ENCODE measurements around the gene NCMAP.

DNA sequence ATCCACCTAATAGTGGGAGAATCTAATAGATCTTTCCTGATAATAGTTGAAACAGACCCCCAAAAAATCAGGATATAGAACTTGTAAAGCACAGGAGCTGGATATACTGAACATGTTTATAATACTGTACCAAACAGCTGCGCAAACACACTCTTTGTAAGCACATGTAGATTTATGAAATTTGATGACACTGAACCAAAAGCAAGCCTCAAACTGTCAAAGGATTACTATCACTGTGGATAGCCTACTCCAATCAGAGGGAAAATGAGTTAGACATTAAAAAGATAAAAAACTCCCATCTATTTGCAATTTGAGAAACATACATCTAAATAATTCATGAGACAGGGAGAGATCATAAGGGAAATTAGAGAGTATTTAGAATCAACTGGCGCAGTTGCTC, 27.1 kb upstream of the NCMAP start:
- TF ChIP-seq, protein P1, sequence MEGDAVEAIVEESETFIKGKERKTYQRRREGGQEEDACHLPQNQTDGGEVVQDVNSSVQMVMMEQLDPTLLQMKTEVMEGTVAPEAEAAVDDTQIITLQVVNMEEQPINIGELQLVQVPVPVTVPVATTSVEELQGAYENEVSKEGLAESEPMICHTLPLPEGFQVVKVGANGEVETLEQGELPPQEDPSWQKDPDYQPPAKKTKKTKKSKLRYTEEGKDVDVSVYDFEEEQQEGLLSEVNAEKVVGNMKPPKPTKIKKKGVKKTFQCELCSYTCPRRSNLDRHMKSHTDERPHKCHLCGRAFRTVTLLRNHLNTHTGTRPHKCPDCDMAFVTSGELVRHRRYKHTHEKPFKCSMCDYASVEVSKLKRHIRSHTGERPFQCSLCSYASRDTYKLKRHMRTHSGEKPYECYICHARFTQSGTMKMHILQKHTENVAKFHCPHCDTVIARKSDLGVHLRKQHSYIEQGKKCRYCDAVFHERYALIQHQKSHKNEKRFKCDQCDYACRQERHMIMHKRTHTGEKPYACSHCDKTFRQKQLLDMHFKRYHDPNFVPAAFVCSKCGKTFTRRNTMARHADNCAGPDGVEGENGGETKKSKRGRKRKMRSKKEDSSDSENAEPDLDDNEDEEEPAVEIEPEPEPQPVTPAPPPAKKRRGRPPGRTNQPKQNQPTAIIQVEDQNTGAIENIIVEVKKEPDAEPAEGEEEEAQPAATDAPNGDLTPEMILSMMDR (conservative IDR thresholded peaks at IDR 0.05 in 1 of 2, IDR thresholded peaks at IDR 0.05 in 1 of 2; ENCODE audit: low read depth in 1 of 2, low read length in 2 of 2): no peak
- TF ChIP-seq EZH2 (IDR thresholded peaks at IDR 0.05; ENCODE audit: low read length, missing control alignments): no peak

Data from fibroblast of lung (primary cell).